ENCODE measurements around the gene DMBX1.

DNA sequence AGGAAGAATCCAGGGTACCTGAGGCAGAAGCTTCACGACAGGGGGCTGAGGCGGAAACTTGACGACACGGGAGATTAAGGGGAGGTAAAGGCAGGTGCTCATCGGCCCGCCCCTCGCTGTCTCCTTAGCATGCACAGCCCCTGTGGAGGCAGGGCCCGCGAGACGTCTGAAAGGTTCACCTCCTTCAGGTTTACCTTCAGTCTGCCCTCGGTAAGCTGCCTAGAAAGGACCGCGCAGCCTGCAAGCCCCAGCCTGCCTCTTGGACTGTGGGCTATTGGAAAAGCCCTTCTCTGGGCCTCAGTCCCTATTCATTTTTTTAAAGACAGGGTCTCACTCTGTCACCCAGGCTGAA, 33.3 kb downstream of the DMBX1 start:
- TF ChIP-seq CTCF (conservative IDR thresholded peaks at IDR 0.05) (no peak), EZH2 (IDR thresholded peaks at IDR 0.05; ENCODE audit: low read depth) (no peak)
